IMR-90 (cell line): Measurements from ENCODE around the gene ADISSP. TPM values are rescaled to one million over a fixed set of nuclear protein-coding genes. Genes with fewer than 3 reads are reported as not detected.

Experiments used
- ATAC-seq: fragments of 200-7000 bp; cut with Tn5 transposase; 2 replicates; pipeline ENCODE4 v1.9.1; 2020; ENCODE audit warnings: low read depth, mild to moderate bottlenecking, moderate library complexity
- BruUV-seq: library from RNA; stranded (reverse); fragments of 400-500 nt; replicated peaks from 2 replicates; lab custom pipeline; 2021; lab: Mats Ljungman, UMichigan
- CTCF ChIA-PET: fragments of 300-600 bp; formaldehyde crosslinking; extraction: SDS; loops from one replicate; lab custom pipeline; 2021; ENCODE audit warnings: antibody characterized with exemption; lab: Yijun Ruan, JAX
- POLR2A ChIA-PET: fragments of 300-600 bp; sonication (Branson Sonifier 250); formaldehyde crosslinking; loops from one replicate; lab custom pipeline; 2022; ENCODE audit warnings: antibody characterized with exemption; ENCODE audit not compliant: unreplicated experiment; lab: Charles Lee
- DNase-seq: peaks from one replicate; pipeline ENCODE4 v3.0.0; 2013
- H2AFZ ChIP-seq: replicated peaks from 2 replicates; pipeline ENCODE3; 2013; ENCODE audit warnings: low read length, mild to moderate bottlenecking; ENCODE audit not compliant: poor library complexity
- H2AK5ac ChIP-seq: 2 replicates; pipeline ENCODE4 v1.6.1; 2013; ENCODE audit warnings: low read depth, low read length, inconsistent platforms
- H2AK9ac ChIP-seq: replicated peaks from 2 replicates; pipeline ENCODE3; 2013; ENCODE audit warnings: mild to moderate bottlenecking, low read depth, low read length, moderate library complexity; ENCODE audit not compliant: poor library complexity
- H2BK120ac ChIP-seq: 2 replicates; pipeline ENCODE4 v1.6.1; 2013; ENCODE audit warnings: low read depth, low read length, inconsistent platforms
- H2BK15ac ChIP-seq: 3 replicates; pipeline ENCODE4 v1.6.1; 2013; ENCODE audit warnings: low read depth, low read length, inconsistent platforms
- H2BK20ac ChIP-seq: 2 replicates; pipeline ENCODE4 v1.6.1; 2013; ENCODE audit warnings: low read depth, mild to moderate bottlenecking, inconsistent platforms, low read length, moderate library complexity
- H2BK5ac ChIP-seq: 2 replicates; pipeline ENCODE4 v1.6.1; 2013; ENCODE audit warnings: mild to moderate bottlenecking, low read depth, low read length, inconsistent platforms; ENCODE audit not compliant: poor library complexity, severe bottlenecking
- H3K14ac ChIP-seq: replicated peaks from 2 replicates; pipeline ENCODE4 v1.6.1; 2013; ENCODE audit warnings: low read depth, low read length, inconsistent platforms
- H3K18ac ChIP-seq: 2 replicates; pipeline ENCODE4 v1.6.1; 2013; ENCODE audit warnings: low read depth, low read length, control low read depth
- H3K23ac ChIP-seq: 2 replicates; pipeline ENCODE4 v1.6.1; 2013; ENCODE audit warnings: low read depth, low read length, inconsistent platforms
- H3K27ac ChIP-seq: 2 replicates; pipeline ENCODE4 v1.5.1; 2013; ENCODE audit warnings: mild to moderate bottlenecking, control low read depth, low read length; ENCODE audit not compliant: insufficient read depth
- H3K27me3 ChIP-seq: 2 replicates; pipeline ENCODE4 v1.6.1; 2013; ENCODE audit warnings: low read length; ENCODE audit not compliant: control insufficient read depth, insufficient read depth
- H3K36me3 ChIP-seq: 2 replicates; pipeline ENCODE4 v1.6.1; 2013; ENCODE audit warnings: low read length, mixed read lengths; ENCODE audit not compliant: control insufficient read depth, insufficient read depth
- H3K4ac ChIP-seq: 2 replicates; pipeline ENCODE4 v1.6.1; 2013; ENCODE audit warnings: low read depth, low read length, inconsistent platforms
- H3K4me1 ChIP-seq: 2 replicates; pipeline ENCODE4 v1.6.1; 2013; ENCODE audit warnings: low read length, mixed read lengths; ENCODE audit not compliant: control insufficient read depth, insufficient read depth
- H3K4me2 ChIP-seq: 2 replicates; pipeline ENCODE4 v1.6.1; 2013; ENCODE audit warnings: low read depth, mild to moderate bottlenecking, control low read depth, low read length, moderate library complexity
- H3K4me3 ChIP-seq: 2 replicates; pipeline ENCODE4 v1.5.1; 2013; ENCODE audit warnings: low read depth, mild to moderate bottlenecking, control low read depth, low read length, moderate library complexity; ENCODE audit not compliant: insufficient read depth
- H3K56ac ChIP-seq: 2 replicates; pipeline ENCODE4 v1.6.1; 2013; ENCODE audit warnings: low read length, inconsistent platforms; ENCODE audit not compliant: insufficient read depth; ENCODE audit errors: extremely low read depth
- H3K79me1 ChIP-seq, 2 experiments: 2 replicates each; pipeline ENCODE4 v1.6.1; 2013; ENCODE audit warnings: low read length in 2 of 2, inconsistent platforms in 1 of 2, low read depth in 1 of 2
- H3K9ac ChIP-seq: 2 replicates; pipeline ENCODE4 v1.6.1; 2013; ENCODE audit warnings: low read depth, low read length, control low read depth
- H3K9me1 ChIP-seq: 2 replicates; pipeline ENCODE4 v1.6.1; 2013; ENCODE audit warnings: low read length, inconsistent platforms; ENCODE audit not compliant: insufficient read depth
- H3K9me3 ChIP-seq: 2 replicates; pipeline ENCODE4 v1.6.1; 2013; ENCODE audit warnings: low read length; ENCODE audit not compliant: control insufficient read depth, insufficient read depth
- H4K20me1 ChIP-seq: 2 replicates; pipeline ENCODE4 v1.6.1; 2013; ENCODE audit warnings: low read length, inconsistent platforms; ENCODE audit not compliant: insufficient read depth
- H4K5ac ChIP-seq: 2 replicates; pipeline ENCODE4 v1.6.1; 2013; ENCODE audit warnings: mild to moderate bottlenecking, low read depth, low read length, control low read depth
- H4K8ac ChIP-seq, 2 experiments: 2 replicates each; pipeline ENCODE4 v1.6.1; 2013; ENCODE audit warnings: low read depth in 2 of 2, low read length in 2 of 2, control low read depth in 1 of 2, inconsistent platforms in 1 of 2
- H4K91ac ChIP-seq: 2 replicates; pipeline ENCODE4 v1.6.1; 2013; ENCODE audit warnings: low read depth, low read length, inconsistent platforms; ENCODE audit not compliant: insufficient read depth
- CHD1 ChIP-seq: IDR thresholded peaks from 2 replicates; pipeline ENCODE4 v1.6.1; 2012; ENCODE audit warnings: low read depth, low read length, improper control_type of control experiment
- MAFK ChIP-seq: IDR thresholded peaks from 2 replicates; pipeline ENCODE4 v1.6.1; 2012; ENCODE audit warnings: low read depth, low read length, improper control_type of control experiment
- RAD21 ChIP-seq: IDR thresholded peaks from 2 replicates; pipeline ENCODE4 v1.6.1; 2012; ENCODE audit warnings: low read length, improper control_type of control experiment
- RCOR1 ChIP-seq: IDR thresholded peaks from 2 replicates; pipeline ENCODE4 v1.6.1; 2012; ENCODE audit warnings: mild to moderate bottlenecking, low read length, improper control_type of control experiment; ENCODE audit not compliant: insufficient replicate concordance
- WGBS, 2 experiments: methylation state at CpG; one replicate each; pipeline versions ENCODE4 v1.1.5 to v1.1.7; 2013; ENCODE audit warnings: missing lambda C conversion rate in 2 of 2; ENCODE audit not compliant: insufficient read length in 1 of 2; ENCODE audit errors: extremely low coverage in 2 of 2; 5-methylcytosine and 5-hydroxymethylcytosine counted together
- dilution Hi-C: fragments of 300-500 bp; cut with HindIII; formaldehyde crosslinking; loops from one replicate; pipeline ENCODE4 v1.14.3; 2018; ENCODE audit warnings: low sequenced_read_pairs; ENCODE audit not compliant: unreplicated experiment
- in situ Hi-C: fragments of 300-500 bp; cut with MboI; formaldehyde crosslinking; loops from 3 replicates; pipeline ENCODE4 v1.14.3; 2019; ENCODE audit warnings: low sequenced_read_pairs, inconsistent platforms, mixed read lengths
- intact Hi-C: fragments of 100-400 bp; cut with micrococcal nuclease; formaldehyde crosslinking; loops from 2 replicates; pipeline ENCODE4 v1.10.0; 2022
- polyA plus RNA-seq, 3 experiments: library from polyadenylated mRNA; depleted of rRNA; stranded (reverse); fragments of >200 nt; gene quantifications; 2 replicates each; pipeline ENCODE4 v1.2.3, GENCODE V29; 2012; ENCODE audit warnings: low replicate concordance in 1 of 3
- total RNA-seq: library from RNA; depleted of rRNA; stranded (reverse); fragments of >200 nt; gene quantifications from 2 replicates; pipeline ENCODE4 v1.2.3, GENCODE V29; 2012

Gene ADISSP
- total and polyA plus RNA-seq, 2 of the 4 experiments (the other 2 are of a cell fraction): 31.9 to 58.2 TPM

- Histone ChIP-seq H3K79me1 (no peaks in the 10 kb centered on the region), H3K18ac (no peak overlapping the region), H2BK120ac (no peak overlapping the region), H3K23ac (no peak overlapping the region), H4K8ac (no peak overlapping the region), H2BK20ac (no peak overlapping the region), H4K91ac (no peak overlapping the region), H2BK15ac (no peak overlapping the region), H3K27me3 (peaks cover 16% of the 10 kb centered on the region), H2AK9ac (no peak overlapping the region), H2BK5ac (no peak overlapping the region), H3K9me1 (no peaks in the 10 kb centered on the region), H3K27ac (no peak overlapping the region), H3K56ac (no peak overlapping the region), H3K4me3 (no peak overlapping the region), H3K9ac (no peak overlapping the region), H3K4ac (no peak overlapping the region), H2AFZ (no peak overlapping the region), H2AK5ac (no peak overlapping the region), H3K4me1 (no peaks in the 10 kb centered on the region), H3K14ac (no peak overlapping the region), H3K4me2 (no peak overlapping the region), H3K9me3 (no peaks in the 10 kb centered on the region), H4K20me1 (no peaks in the 10 kb centered on the region), H3K36me3 (no peaks in the 10 kb centered on the region), H4K5ac (no peak overlapping the region)
- in situ Hi-C loops: no loop called here
- dilution Hi-C loops: no loop called here
- ATAC-seq (no peak), DNase-seq (no peak)
- no CpG with 5 or more reads among the region's 1 CpG for WGBS, 2 experiments
- POLR2A ChIA-PET: no interaction called here
- intact Hi-C loops: no loop called here
- TF ChIP-seq CHD1: no peak
- no peak for TF ChIP-seq RAD21
- no peak for TF ChIP-seq RCOR1
- no peak for TF ChIP-seq MAFK
- BruUV-seq: no TSS peak
- CTCF ChIA-PET: no interaction called here
Measured at GRCh38 chr20:3744037-3744436, 23.5 kb downstream of the ADISSP start.
